ENCODE measurements around the gene SORL1. TPM values are rescaled to one million over a fixed set of nuclear protein-coding genes. Genes with fewer than 3 reads are reported as not detected.
A peak's percentile ranks its signal among the peaks of the same experiment; 100 is the strongest.

The SORL1 gene
- polyA plus RNA-seq, 3 donors: 52.5 to 61.9 (median 59.4) TPM

GRCh38 chr11:121441521-121441920 lies 10.6 kb upstream of the SORL1 start:
- Histone ChIP-seq H3K4me1 (ENCODE audit: control insufficient read depth in 1 of 2, insufficient read depth in 2 of 2, low read length in 2 of 2) (peaks cover 34 to 39% of the 10 kb centered on the region in 2 donors), H3K27me3 (ENCODE audit: control insufficient read depth in 2 of 2, insufficient read depth in 2 of 2, low read length in 2 of 2) (no peaks in the 10 kb centered on the region), H3K9me3 (replicated peaks in 1 of 2; ENCODE audit: control insufficient read depth in 1 of 2, insufficient read depth in 1 of 2, low read length in 2 of 2) (no peaks in the 10 kb centered on the region), H3K79me2 (ENCODE audit: insufficient read depth, low read length) (no peaks in the 10 kb centered on the region), H2AFZ (ENCODE audit: insufficient read depth, low read depth, low read length, poor library complexity, severe bottlenecking) (no peak overlapping the region), H3K36me3 (replicated peaks in 1 of 2; ENCODE audit: control insufficient read depth in 1 of 2, insufficient read depth in 2 of 2, low read length in 2 of 2) (no peaks in the 10 kb centered on the region), H3K9ac (ENCODE audit: insufficient read depth, low read length, poor library complexity, severe bottlenecking) (no peak overlapping the region), H4K20me1 (ENCODE audit: insufficient read depth, low read length) (no peaks in the 10 kb centered on the region), H3K27ac (ENCODE audit: low read depth in 1 of 2, low read length in 2 of 2) (no peak overlapping the region), H3K4me3 (replicated peaks in 1 of 3; ENCODE audit: low read depth in 2 of 3, low read length in 3 of 3) (no peak overlapping the region), H3K4me2 (replicated peaks; ENCODE audit: extremely low read depth, low read length, poor library complexity, severe bottlenecking) (no peak overlapping the region)
- H3K4me3 Mint-ChIP-seq: no peak overlapping the region
- H3K27me3 Mint-ChIP-seq (ENCODE audit: low read depth in 3 of 3): no peaks in the 10 kb centered on the region
- no peak for TF ChIP-seq CTCF (IDR thresholded peaks at IDR 0.05)
- WGBS (ENCODE audit: insufficient coverage): 100% methylated on average over 1 of the region's 2 CpGs
- no peaks in the 10 kb centered on the region for H3K9me3 Mint-ChIP-seq
- peak overlapping the region in 1 of 7 donors; percentile 23 for H3K27ac Mint-ChIP-seq
- intact Hi-C loops (cut with micrococcal nuclease): loop anchor here in 1 of 2 donors (2.0 kb wide), 1 partner anchor 31 kb away; no protein-coding TSS in a partner anchor
- no peak for DNase-seq
- H3K4me1 Mint-ChIP-seq: peaks cover 38% of the 10 kb centered on the region
- H3K36me3 Mint-ChIP-seq: no peaks in the 10 kb centered on the region

GRCh38 chr11:121443688-121444275 lies 8.3 kb upstream of the SORL1 start:
- TF ChIP-seq CTCF (IDR thresholded peaks at IDR 0.05): no peak
- Histone ChIP-seq H2AFZ (ENCODE audit: insufficient read depth, low read depth, low read length, poor library complexity, severe bottlenecking) (no peak overlapping the region), H3K79me2 (ENCODE audit: insufficient read depth, low read length) (no peaks in the 10 kb centered on the region), H3K4me3 (replicated peaks in 1 of 3; ENCODE audit: low read depth in 2 of 3, low read length in 3 of 3) (no peak overlapping the region), H3K4me2 (replicated peaks; ENCODE audit: extremely low read depth, low read length, poor library complexity, severe bottlenecking) (no peak overlapping the region), H3K4me1 (ENCODE audit: control insufficient read depth in 1 of 2, insufficient read depth in 2 of 2, low read length in 2 of 2) (peaks cover 35 to 39% of the 10 kb centered on the region in 2 donors), H3K27ac (ENCODE audit: low read depth in 1 of 2, low read length in 2 of 2) (no peak overlapping the region), H3K9me3 (replicated peaks in 1 of 2; ENCODE audit: control insufficient read depth in 1 of 2, insufficient read depth in 1 of 2, low read length in 2 of 2) (no peaks in the 10 kb centered on the region), H4K20me1 (ENCODE audit: insufficient read depth, low read length) (no peaks in the 10 kb centered on the region), H3K9ac (ENCODE audit: insufficient read depth, low read length, poor library complexity, severe bottlenecking) (no peak overlapping the region), H3K36me3 (replicated peaks in 1 of 2; ENCODE audit: control insufficient read depth in 1 of 2, insufficient read depth in 2 of 2, low read length in 2 of 2) (no peaks in the 10 kb centered on the region), H3K27me3 (ENCODE audit: control insufficient read depth in 2 of 2, insufficient read depth in 2 of 2, low read length in 2 of 2) (no peaks in the 10 kb centered on the region)
- no peak for DNase-seq
- Mint-ChIP-seq H3K9me3 (no peaks in the 10 kb centered on the region), H3K4me3 (no peak overlapping the region), H3K36me3 (no peaks in the 10 kb centered on the region), H3K4me1 (peaks cover 40% of the 10 kb centered on the region), H3K27me3 (ENCODE audit: low read depth in 3 of 3) (no peaks in the 10 kb centered on the region), H3K27ac (no peak overlapping the region)
- WGBS (ENCODE audit: insufficient coverage): 100% methylated on average over 2 of the region's 4 CpGs
- intact Hi-C loops (cut with micrococcal nuclease): no loop called here

Data from CD14-positive monocyte (primary cell).